Tongue (tissue), 2 donors: ENCODE measurements around the gene GTF2IRD1. TPM values are rescaled to one million over a fixed set of nuclear protein-coding genes. Genes with fewer than 3 reads are reported as not detected.
"Not testable (repeated sequence)": the region's sequence is repeated elsewhere in the genome, so short reads cannot be mapped to it uniquely, and the experiment has no call there.

ENCODE experiments used
- DNase-seq: peaks from one replicate; pipeline ENCODE4 v3.0.0-alpha.2; 2015
- total RNA-seq: library from RNA; depleted of rRNA; stranded (reverse); fragments of >200 nt; gene quantifications from one replicate; pipeline ENCODE4 v1.2.3, GENCODE V29; 2014

GTF2IRD1 gene
- total RNA-seq, 1 donor from 2014 or later, result 32.6 TPM

- DNase-seq, result no peak
Observed at GRCh38 chr7:74493295-74493694, 39.6 kb downstream of the GTF2IRD1 start.

GRCh38 chr7:74494076-74494548 is 40.4 kb downstream of the GTF2IRD1 start:
- DNase-seq, result no peak

DNA sequence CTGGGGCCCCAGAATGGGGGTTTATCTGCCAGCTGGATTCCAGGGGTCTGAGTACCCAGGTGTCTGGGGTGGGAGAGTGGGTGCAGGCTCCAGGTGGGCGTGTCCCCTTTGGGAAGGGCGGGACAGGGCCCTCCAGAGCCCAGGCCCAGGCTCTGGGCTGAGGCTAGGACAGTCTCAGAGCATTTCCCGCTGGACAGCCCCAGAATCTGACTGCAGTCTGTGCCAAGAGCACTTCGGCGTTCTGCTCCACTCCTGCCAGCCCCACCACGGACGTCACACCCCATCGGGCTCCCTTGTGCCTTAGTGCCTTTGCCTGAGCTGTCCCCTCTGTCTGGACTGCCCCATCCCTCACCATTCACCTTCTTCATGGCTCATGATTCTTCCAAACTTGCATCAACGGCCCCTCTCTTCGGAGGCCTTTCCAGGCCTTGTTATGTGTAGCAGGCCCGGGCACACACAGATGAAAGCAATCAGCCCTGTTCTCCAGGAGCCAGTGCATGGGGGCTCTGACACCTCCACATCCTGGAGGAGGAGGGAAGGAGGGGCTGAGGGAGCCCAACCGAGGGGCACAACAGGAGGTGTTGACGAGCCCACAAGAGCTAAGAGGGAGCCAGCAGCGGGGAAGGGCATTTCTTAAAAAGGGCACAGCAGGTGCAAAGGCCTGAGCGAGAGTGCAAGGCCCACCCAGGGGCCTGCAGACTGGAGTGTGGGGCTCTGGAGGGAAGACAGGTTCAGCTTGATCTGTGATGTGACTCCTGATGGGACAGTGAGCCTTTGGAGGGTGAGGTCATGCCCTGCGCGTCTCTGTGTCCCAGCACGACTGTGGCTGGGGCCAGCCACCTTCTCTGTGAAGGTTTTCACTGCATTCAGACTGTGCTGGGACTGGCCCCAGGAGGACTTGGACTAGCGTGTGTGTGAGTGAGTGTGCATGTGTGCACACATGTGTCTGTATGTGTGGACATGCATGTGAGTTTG is 41.7 kb downstream of the GTF2IRD1 start:
- no peak for DNase-seq

DNA sequence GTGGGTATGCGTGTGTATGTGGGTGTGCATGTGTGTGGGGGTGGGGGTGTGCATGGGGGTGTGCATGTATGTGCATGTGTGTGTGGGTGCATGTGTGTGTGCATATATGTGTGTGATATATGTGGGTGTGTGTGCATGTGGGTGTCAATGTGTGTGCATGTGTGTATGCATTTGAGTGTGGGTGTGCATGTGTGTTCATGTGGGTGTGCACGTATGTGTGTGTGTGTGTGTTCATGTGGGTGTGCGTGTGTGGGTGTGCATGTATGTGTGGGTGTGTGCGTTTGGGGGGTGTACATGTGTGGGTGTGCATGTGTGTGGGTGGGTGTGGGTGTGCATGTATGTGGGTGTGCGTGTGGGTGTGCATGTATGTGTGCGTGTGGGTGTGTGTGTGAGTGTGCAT is 42.6 kb downstream of the GTF2IRD1 start:
- DNase-seq, result no peak

DNA sequence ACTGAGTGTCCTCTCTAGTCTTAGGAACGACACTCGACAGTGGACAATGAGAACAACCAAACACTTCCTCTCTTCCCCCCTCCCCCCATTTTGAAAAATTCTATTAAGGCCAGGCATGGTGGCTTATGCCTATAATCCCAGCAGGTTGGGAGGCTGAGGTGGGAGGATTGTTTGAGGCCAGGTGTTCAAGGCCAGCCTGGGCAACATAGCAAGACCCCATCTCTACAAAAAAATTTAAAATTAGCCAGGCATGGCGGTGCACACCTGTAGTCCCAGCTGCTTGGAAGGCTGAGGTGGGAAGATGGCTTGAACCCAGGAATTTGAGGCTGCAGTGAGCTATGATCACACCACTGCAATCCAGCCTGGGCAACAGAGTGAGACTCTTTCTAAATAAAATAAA is 43.1 kb downstream of the GTF2IRD1 start:
- DNase-seq, result not testable (repeated sequence)

DNA sequence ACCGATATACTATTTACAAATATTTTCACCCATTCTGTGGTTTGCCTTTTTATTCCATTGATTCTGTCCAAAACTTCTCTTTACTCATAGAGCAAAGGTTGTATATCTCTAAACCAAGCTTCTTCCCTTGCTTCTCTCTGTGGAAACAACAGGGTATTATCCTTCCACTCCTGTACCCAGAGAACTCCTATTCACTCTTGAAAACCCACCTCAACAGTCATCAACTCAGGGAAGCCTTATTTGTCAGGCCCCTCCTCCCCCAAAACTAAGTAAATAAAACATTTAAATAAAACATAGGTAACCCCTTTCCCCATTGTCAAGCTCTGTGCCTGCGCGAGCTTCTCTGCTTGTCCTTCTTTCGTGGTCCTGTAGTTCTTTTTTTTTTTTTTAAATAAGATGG is 44.6 kb downstream of the GTF2IRD1 start:
- no peak for DNase-seq

- DNase-seq, result no peak
Observed at GRCh38 chr7:74498996-74499834, 45.5 kb downstream of the GTF2IRD1 start.

DNA sequence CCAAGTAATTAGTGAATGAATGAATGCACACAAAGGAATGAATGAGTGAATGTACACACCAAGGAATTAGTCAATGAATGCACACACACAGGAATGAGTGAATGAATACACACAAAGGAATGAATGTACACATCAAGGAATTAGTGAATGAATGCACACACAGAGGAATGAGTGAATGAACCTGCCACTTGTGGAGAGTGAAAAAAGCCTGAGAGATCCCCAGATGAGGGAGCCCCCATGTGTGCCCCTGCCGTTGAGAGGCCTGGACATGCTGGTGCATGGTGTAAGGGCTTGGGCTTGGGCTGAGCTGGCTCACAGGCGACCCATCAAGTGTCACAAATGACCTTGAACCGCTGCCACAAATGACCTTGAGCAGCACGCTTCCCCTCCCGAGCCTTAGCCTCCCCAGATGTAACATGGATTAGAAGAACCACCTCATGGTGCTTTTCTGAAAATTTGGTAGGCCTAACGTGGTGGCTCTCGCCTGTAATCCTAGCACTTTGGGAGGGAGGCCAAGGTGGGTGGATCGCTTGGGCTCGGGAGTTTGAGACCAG is 46.2 kb downstream of the GTF2IRD1 start:
- no peak for DNase-seq

GRCh38 chr7:74501298-74501697 is 47.6 kb downstream of the GTF2IRD1 start:
- DNase-seq, result peak; percentile 63

- DNase-seq, result peak; percentile 86
Observed at GRCh38 chr7:74502216-74502891, 48.6 kb downstream of the GTF2IRD1 start.

DNA sequence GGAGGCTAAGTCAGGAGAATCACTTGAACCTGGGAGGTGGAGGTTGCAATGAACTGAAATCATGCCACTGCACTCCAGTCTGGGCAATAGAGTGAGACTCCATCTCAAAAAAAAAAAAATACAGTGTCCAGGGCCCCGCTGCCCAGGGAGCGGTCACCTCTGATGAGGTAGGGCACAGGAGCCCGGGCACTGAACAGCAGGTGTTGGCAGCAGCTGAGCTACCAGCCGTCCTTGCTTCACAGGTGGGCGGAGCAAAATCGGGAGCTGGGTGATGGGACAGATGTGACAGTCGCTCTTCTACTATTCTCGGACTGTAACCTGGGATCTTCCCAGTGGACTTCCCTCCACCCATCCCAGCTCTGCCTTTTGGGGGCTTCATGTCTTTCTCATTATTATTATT is 49.4 kb downstream of the GTF2IRD1 start:
- DNase-seq, result no peak

DNA sequence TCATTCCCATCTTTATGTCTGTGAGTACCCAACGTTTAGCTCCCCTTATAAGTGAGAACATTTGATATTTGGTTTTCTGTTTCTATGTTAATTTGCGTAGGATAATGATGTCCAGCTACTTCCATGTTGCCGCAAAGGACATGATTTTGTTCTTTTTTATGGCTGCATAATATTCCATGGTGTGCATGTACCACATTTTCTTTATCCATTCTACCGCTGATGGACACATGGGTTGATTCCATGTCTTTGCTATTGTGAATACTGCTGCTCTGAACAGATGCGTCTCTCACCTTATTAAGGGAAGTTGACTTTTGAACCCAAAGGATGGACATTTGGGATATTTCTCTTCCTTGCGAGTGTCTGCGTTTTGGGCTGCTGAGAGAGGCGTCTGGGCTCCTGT is 50.2 kb downstream of the GTF2IRD1 start:
- no peak for DNase-seq

DNA sequence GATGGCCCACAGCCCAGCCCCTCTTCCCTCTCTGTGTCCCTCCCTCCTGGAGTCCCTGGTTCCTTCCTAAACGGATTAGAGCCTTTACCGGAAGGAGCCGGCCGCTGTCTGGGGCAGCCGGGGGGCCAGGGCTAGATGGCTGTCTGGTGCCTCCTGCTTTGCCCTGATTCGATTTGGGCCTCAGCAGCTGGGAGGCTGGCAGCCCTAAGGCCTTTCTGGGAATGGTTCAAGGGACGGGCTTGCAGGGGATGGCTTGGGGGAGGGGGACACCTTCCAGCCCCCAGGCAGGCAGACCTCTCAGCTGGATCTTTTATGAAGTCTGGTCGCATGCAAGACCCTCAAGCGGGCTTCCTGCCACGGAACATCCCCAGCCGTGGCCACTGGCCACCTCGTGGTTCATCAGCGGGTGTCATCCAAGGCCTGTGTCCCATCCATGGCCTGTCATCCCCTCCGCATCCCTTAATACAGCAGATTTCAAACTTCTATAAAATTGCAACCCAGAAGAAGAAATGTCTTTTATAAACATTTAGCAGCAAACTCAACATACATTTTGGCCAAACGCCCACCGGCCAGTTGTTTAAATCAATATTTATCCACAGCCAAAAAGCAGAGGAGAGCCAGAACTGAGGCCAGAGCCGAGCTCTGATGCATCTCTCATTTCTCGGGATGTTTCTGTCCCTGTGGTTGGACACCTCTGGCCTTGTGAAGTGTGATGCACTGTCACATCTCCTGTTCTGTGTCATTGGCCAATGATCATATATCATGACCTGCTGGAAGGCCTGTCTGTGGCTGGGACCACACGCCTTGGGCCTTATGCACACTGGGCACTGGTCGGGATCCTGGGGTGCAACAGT is 52.0 kb downstream of the GTF2IRD1 start:
- DNase-seq, result peak; percentile 91

DNA sequence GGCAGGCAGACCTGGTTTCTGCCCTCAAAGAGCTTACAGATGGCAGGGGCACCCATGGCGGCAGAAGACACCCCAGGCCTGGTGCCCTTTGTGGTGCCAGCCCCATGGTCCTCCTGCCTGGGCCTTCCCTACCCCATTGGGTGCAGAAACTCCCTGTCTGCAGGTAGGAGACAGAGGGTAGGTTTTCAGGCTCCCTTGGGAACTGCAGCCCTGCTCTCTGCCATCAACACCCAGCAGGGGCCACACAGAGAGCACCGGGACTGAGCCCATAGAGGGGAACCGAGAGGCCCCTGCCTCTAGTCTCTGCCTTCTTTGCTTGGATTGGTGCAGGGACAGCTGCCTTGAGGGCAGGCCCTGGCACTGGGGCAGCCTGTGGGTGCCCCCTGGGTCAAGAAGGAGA is 52.6 kb downstream of the GTF2IRD1 start:
- DNase-seq, result no peak

- no peak for DNase-seq
Observed at GRCh38 chr7:74507538-74508319, 54.0 kb downstream of the GTF2IRD1 start.

GRCh38 chr7:74509453-74509852 is 55.7 kb downstream of the GTF2IRD1 start:
- not testable (repeated sequence) for DNase-seq

DNA sequence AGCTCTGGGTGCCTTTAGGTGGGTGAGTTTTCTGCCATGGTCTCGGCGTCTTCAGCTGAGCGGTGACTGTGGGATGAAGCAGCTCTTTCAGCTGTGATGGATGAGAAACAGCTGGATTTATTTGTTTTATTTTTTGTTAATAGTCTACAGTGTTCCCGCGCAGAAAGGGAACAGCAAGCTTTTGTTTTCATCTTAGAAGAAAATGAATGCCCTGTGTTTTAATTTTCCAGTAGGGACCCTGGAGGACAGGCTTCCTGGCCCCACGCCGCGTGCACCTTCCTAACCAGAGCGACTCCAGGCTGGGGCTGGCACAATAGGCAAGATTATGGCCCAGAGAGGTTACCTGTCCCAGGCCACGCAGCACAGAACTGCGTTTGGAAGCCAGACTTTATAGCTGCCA is 57.6 kb downstream of the GTF2IRD1 start:
- peak; percentile 59 for DNase-seq

DNA sequence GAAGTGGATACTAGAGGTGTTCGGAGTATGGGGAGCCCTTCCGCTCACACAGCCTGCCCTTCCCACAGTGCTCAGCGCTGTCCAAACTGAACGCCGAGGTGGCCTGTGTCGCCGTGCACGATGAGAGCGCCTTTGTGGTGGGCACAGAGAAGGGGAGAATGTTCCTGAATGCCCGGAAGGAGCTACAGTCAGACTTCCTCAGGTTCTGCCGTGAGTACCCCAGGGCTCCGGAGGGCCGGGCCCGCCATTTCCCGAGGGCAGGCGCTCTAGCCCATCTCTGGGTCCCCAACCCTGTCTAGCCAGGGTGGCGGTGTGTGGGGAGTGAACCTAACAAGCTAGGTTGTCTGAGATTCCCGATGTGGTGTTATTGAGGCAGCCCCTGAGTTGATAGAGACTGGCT is 59.1 kb downstream of the GTF2IRD1 start:
- no peak for DNase-seq

DNA sequence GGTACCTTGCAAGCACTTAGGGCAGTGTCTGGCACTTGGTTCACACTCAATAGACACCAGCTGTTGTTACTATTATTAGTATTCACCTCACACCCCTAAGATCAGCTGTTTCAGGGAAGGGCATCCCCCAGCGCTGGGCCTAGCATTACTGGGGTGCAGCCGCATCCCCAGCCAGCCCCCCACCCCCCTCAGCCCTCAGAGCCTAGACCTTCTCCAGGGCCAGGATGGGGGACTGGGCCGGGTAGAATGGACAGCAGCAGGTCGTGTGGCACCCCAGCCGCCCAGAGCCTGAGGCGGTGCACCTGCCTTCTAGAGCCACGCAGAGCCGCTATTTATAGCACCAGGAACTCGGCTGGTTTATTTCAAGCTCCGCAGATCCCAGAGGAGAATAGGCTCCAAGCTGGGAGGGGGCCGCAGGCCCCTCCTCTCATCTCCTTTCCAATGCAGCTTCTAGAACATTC is 60.5 kb downstream of the GTF2IRD1 start:
- peak; percentile 78 for DNase-seq

- no peak for DNase-seq
Observed at GRCh38 chr7:74515276-74515675, 61.6 kb downstream of the GTF2IRD1 start.
